H1 (cell line): ENCODE measurements around the gene PTPRJ. TPM values are rescaled to one million over a fixed set of nuclear protein-coding genes. Genes with fewer than 3 reads are reported as not detected.

Experiments used
- CBX8 ChIP-seq: fragments of 300-800, 300-1000 bp; sonication (generic); IDR thresholded peaks from 2 replicates; pipeline ENCODE4 v1.7.1; 2016; ENCODE audit warnings: low read depth, low read length, borderline replicate concordance
- CEBPB ChIP-seq: IDR thresholded peaks from 2 replicates; pipeline ENCODE4 v1.6.1; 2012; ENCODE audit warnings: low read depth, low read length
- CHD7 ChIP-seq: fragments of 300-600 bp; sonication (generic); IDR thresholded peaks from 2 replicates; pipeline ENCODE4 v1.7.1; 2012; ENCODE audit warnings: low read length, moderate library complexity, mild to moderate bottlenecking, inconsistent platforms; ENCODE audit not compliant: insufficient replicate concordance
- KDM5A ChIP-seq: fragments of 200-600 bp; IDR thresholded peaks from 2 replicates; pipeline ENCODE4 v1.7.1; 2012; ENCODE audit warnings: mild to moderate bottlenecking, low read length, inconsistent platforms, mixed read lengths
- MAFK ChIP-seq: IDR thresholded peaks from 2 replicates; pipeline ENCODE4 v1.6.1; 2012; ENCODE audit warnings: low read depth, mild to moderate bottlenecking, improper control_type of control experiment, low read length
- POLR2A ChIP-seq, 2 experiments: IDR thresholded peaks; 1 replicate in 1 of 2; 2 replicates in 1 of 2; pipeline ENCODE4 v1.6.1; 2011; ENCODE audit warnings: low read depth in 2 of 2, low read length in 2 of 2, mild to moderate bottlenecking in 2 of 2; ENCODE audit errors: control extremely low read depth in 1 of 2
- RBBP5 ChIP-seq: IDR thresholded peaks from 2 replicates; pipeline ENCODE4 v1.7.1; 2012; ENCODE audit warnings: low read depth, mild to moderate bottlenecking, inconsistent platforms, low read length, moderate library complexity, borderline replicate concordance
- SAP30 ChIP-seq: fragments of 300-600 bp; sonication (generic); IDR thresholded peaks from 2 replicates; pipeline ENCODE4 v1.7.1; 2012; ENCODE audit warnings: low read length, moderate library complexity, mild to moderate bottlenecking, inconsistent platforms; ENCODE audit not compliant: insufficient read depth, insufficient replicate concordance
- TAF7 ChIP-seq: optimal IDR thresholded peaks from 2 replicates; pipeline ENCODE3; 2011; ENCODE audit warnings: low read depth, mild to moderate bottlenecking, inconsistent platforms, low read length, moderate library complexity, borderline replicate concordance
- polyA plus RNA-seq, 7 experiments: library from polyadenylated mRNA; depleted of rRNA in 3 of 7; stranded (reverse) in 5 of 7; unstranded in 2 of 7; fragments of >200 nt in 5 of 7; fragments of 200-250 nt in 2 of 7; gene quantifications; 1 replicate in 5 of 7; 2 replicates in 1 of 7; 4 replicates in 1 of 7; pipeline versions ENCODE4 v1.2.1 to v1.2.3, GENCODE V29; 2011 to 2013; ENCODE audit warnings: missing spikeins in 2 of 7, mixed read lengths in 2 of 7
- total RNA-seq: library from RNA; stranded (reverse); fragmentation: NEBNext Ultra II Directional; extraction: Animal tissue kit (Norgen Biotek cat#: 25700); gene quantifications from 2 replicates; pipeline ENCODE4 v1.2.1, GENCODE V29; 2021

PTPRJ gene
- total and polyA plus RNA-seq, 2 of the 8 experiments (the other 6 are each of a cell fraction or from before 2014, with no cell fraction given), result 4.4 to 22.6 TPM

DNA sequence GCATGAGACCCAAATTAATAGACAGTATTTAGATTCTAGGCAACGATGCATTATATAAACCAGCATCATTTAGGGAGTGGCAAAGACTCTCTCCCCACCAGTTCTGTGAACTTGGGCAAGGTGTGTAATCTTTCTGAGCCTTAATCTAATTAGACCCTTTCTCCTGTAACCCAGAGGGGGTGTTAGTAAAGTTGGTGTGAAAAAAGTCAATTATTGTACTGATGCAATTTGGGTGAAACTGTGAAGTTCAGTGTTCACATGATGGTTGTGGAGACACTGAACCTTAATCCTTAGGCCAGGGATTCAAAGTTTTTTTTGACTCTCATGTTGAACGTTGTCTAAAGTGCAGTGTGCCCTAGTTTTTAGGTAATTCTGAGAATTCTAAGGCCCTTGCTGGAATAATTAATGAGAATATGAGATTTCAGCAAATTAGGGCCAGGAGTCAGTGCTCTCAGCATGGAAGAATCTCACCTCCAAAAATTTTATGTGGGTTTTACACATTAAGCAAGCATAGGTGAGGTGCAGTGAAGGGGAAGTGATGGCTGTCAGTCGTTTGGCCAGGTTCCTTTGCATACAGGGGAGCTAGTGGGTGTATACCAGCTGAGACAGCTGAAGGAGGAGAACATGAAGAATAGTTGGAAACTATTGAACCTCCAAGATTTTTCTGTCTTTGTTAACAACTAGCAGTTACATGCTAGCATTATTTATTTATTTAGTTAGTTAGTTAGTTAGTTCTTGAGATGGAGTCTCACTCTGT lies 94.2 kb downstream of the PTPRJ start (continued):
- TF ChIP-seq CHD7 (no peak), TAF7 (no peak), SAP30 (no peak), CBX8 (no peak), KDM5A (no peak), CEBPB (no peak), POLR2A (IDR thresholded peaks at IDR 0.05; ENCODE audit: control extremely low read depth in 1 of 2, low read depth in 2 of 2, low read length in 2 of 2) (no peak), RBBP5 (no peak), MAFK (no peak)
